Posterior cingulate gyrus (tissue), 11 donors: ENCODE data around the gene MED16.
A peak's percentile ranks its signal among the peaks of the same experiment; 100 is the strongest.
"Not testable (repeated sequence)": the region's sequence is repeated elsewhere in the genome, so short reads cannot be mapped to it uniquely, and the experiment has no call there.

ENCODE experiments used
- DNase-seq, 10 donors: peaks; one replicate each; pipeline versions ENCODE4 v3.0.0 to v3.0.0-alpha.2; 2020 to 2021; ENCODE audit warnings: mixed read lengths in 3 of 10
- intact Hi-C: fragments of 100-400 bp; cut with DNase I; formaldehyde crosslinking; loops from one replicate; pipeline ENCODE4 v1.15.1; 2023

Gene MED16

DNA sequence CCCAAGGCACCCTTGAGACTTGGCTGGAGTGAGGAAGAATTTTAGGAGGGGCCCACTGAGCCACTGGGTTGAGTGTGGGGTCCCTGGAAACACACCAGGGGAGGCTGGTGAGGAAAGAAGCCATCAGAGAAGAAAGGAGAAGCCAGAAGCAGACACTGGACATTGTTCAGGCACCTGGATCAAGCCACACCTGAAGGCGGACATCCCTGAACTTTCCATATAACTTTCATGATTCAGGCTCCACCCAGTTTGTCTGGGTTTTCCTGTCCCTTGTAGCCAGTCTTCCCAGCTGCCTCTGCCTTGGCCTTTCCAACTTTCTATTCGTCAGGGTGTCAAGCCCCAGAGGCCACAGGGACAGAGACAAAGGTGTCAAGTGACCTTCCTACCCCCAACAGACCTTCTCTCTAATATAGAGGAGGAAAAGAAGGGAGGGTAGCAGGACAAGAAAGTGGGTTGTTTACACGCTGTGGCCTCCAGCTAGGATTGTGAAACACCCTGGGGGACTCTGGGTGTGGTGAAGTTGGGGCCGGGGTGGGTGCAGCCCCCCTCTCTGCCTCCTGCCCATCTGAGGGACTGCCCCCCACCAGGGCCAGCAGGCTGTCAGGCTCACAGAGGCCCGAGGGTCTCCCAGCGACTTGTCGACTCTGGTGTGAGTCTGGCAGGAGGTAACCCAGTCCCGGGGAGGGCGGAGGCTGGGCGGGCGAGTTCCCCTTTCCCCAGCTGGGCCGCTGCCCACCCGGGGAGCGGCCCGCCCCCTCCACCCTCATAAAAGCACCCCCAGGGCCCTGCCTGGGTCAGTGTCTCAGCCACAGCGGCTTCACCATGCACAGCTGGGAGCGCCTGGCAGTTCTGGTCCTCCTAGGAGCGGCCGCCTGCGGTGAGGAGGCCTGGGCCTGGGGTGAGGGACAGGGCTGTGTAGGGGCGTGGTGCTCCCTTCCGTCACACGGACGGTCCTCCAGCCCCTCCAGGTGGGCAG, 33.8 kb downstream of the MED16 start, which contains the start of gene CFD:
Gene CFD (plus strand): TSS at position 797 of the 976 bp plus-strand sequence. CDS start 26 bp downstream, at position 823.
- no peak for DNase-seq
- intact Hi-C loops = no loop called here

DNA sequence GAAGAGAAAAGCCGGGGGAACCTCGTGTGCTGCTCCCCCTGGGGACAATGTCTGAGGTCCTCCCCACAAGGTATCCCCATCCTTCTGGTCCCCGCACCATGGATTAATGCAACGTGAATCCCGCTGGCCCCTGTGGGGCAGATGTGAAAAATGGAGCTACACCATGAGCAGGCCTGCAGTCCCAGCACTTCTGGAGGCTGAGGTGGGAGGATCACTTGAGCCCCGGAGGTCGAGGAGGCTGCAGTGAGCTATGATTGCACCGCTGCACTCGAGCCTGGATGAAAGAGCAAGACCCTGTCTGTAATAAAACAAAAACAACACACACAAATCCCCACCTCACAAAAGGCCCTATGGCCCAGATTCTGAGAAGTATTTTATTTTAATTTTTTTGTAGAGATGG, 34.7 kb downstream of the MED16 start:
- intact Hi-C loops = no loop called here
- DNase-seq = no peak

DNA sequence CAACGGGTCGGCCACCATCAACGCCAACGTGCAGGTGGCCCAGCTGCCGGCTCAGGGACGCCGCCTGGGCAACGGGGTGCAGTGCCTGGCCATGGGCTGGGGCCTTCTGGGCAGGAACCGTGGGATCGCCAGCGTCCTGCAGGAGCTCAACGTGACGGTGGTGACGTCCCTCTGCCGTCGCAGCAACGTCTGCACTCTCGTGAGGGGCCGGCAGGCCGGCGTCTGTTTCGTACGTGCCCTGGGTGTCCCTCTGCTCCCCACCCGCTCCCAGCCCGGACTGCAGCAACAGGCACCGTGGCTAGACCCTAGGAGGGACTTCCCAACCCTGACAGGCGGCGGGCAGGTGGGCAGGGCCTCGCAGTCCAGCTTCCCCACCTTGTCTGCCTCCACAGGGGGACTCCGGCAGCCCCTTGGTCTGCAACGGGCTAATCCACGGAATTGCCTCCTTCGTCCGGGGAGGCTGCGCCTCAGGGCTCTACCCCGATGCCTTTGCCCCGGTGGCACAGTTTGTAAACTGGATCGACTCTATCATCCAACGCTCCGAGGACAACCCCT, 37.3 kb downstream of the MED16 start:
- DNase-seq = no peak
- intact Hi-C loops = no loop called here

DNA sequence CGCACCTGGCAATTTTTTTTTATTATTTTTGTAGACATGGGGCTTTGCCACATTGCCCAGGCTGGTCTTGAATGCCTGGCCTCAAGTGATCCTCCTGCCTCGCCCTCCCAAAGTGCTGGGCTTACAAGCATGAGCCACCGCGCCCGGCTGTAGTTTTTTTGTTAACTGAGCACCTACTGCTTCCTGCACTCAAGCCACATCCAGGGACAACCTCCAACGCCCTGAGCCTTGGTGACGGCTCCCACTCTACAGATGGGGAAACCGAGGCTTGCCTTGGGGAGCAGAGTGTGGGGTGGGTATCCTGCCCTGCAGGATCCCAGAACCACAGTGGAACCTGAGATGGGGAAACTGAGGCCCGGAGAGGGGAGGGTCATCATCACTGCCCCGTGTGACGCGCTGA, 37.8 kb downstream of the MED16 start:
- intact Hi-C loops = no loop called here
- DNase-seq = no peak

DNA sequence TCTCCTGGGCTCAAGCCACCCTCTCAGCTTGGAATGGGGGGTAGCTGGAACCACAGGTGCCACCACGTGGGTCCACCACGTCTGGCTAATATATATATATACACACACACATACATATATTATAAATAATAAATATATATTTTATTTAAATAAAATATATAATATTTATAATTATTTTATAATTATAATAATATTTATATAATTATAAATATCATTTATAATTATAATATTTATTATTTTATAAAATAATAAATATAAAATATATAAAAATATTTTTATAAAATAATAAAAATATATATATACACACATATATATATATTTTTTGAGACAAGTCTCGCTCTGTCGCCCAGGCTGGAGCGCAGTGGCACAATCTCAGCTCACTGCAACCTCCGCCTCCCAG, 38.4 kb downstream of the MED16 start:
- no peak for DNase-seq
- intact Hi-C loops = no loop called here

DNA sequence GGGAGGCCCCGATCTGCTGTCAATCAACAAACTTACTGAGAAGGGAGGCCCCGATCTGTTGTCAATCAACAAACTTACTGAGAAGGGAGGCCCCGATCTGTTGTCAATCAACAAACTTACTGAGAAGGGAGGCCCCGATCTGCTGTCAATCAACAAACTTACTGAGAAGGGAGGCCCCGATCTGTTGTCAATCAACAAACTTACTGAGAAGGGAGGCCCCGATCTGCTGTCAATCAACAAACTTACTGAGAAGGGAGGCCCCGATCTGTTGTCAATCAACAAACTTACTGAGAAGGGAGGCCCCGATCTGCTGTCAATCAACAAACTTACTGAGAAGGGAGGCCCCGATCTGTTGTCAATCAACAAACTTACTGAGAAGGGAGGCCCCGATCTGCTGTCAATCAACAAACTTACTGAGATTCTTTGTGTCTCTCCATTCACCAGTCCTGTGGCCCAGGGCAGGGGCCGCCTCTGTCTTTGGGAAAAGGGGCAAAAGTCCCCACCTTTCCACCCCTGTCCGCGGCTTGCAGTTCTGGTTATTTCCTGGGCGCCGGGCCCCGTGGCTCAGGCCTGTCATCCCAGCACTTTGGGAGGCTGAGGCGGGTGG, 39.3 kb downstream of the MED16 start:
- intact Hi-C loops, DNase-seq: not testable (repeated sequence)

DNA sequence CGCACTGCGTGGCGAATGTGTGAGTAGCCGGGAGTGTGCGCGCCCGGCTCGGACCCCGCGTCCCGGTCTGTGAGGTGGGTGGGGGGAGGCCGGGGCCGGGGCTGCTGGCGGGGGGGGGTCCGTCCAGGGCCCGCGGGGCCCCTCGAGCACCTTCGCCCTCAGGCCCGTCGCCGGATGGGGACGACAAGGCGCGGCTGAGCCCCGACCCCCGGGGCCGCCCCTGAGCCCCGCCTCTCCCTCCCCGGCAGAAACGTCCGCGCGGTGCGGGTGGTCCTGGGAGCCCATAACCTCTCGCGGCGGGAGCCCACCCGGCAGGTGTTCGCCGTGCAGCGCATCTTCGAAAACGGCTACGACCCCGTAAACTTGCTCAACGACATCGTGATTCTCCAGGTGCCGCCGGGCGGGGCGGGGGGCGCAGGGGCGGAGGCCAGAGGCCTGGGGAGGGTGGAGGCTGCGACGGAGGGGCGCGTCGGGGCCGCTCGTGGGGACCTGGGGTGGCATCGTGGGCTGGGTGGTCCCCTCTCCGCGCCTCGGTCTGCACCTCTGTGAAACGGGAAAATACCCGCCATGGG, 39.9 kb downstream of the MED16 start:
- DNase-seq = no peak
- intact Hi-C loops = no loop called here

DNA sequence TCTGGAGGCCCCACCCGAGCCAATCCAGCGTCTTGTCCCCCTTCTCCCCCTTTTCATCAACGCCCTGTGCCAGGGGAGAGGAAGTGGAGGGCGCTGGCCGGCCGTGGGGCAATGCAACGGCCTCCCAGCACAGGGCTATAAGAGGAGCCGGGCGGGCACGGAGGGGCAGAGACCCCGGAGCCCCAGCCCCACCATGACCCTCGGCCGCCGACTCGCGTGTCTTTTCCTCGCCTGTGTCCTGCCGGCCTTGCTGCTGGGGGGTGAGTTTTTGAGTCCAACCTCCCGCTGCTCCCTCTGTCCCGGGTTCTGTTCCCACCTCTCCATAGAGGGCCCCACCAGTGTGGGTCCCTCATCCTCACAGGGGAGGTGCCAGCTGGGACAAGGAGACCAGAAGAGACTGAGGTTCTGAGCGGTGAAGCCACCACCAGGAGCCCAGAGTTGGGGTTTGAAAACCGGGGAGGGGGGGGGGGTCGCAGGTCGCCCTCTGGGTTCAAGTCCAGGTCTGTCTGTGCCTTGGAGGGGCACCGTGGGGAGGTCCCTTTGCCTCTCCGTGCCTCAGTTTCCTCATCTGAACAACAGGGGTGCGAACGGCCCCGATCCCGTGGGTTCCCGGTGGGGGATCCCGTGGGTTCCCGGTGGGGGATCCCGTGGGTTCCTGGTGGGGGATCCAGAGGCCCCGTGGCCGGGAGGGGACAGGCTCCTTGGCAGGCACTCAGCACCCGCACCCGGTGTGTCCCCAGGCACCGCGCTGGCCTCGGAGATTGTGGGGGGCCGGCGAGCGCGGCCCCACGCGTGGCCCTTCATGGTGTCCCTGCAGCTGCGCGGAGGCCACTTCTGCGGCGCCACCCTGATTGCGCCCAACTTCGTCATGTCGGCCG, 40.6 kb downstream of the MED16 start, which contains the start of gene ELANE:
Gene ELANE (plus strand): TSS at position 168 of the 878 bp plus-strand sequence. CDS start 26 bp downstream, at position 194.
- intact Hi-C loops = no loop called here
- DNase-seq = no peak

DNA sequence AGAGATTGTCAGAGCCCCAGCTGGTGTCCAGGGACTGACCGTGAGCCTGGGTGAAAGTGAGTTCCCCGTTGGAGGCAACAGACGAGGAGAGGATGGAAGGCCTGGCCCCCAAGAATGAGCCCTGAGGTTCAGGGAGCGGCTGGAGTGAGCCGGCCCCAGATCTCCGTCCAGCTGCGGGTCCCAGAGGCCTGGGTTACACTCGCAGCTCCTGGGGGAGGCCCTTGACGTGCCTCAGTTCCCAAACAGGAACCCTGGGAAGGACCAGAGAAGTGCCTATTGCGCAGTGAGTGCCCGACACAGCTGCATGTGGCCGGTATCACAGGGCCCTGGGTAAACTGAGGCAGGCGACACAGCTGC, 42.0 kb downstream of the MED16 start:
- intact Hi-C loops = no loop called here
- no peak for DNase-seq

DNA sequence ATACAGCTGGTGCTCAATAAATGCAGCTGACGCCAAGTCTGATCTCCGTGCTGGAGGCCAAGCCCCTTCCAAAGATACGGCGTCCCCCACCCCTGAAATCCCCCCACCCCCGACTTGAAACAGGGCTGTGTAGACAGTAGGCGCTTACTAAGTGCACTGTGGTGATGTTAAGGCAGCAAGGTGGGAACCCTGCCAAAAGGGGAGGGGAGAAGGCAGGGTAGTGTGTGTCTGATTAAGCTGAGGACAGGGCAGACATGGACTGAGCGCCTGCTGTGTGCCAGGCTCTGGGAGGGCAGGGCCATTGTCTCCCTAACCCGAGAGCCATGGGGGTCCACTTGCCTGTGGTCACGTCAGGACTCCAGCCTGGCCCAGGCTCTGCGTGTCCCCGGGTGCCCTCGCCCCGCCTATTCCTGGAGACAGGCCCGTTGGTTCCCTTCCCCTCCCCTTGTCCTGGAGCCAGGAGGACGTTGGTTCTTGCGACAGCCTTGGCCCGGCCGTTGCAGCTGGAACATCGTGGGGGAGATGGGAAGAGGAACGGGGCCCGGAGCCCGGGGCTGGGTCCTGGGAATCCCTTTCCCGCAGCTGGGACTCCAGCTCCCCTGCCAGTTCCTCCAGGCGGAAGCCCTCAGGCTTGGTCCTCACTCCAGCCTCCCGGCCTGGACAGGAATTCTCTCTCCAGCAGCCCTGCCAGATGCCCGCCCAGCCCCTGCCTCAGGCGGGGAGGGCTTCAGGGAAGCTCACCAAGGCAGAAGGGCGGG, 42.6 kb downstream of the MED16 start:
- intact Hi-C loops = no loop called here
- DNase-seq = peak in 3 of 10 donors; percentile 42 to 80 (median 50)

DNA sequence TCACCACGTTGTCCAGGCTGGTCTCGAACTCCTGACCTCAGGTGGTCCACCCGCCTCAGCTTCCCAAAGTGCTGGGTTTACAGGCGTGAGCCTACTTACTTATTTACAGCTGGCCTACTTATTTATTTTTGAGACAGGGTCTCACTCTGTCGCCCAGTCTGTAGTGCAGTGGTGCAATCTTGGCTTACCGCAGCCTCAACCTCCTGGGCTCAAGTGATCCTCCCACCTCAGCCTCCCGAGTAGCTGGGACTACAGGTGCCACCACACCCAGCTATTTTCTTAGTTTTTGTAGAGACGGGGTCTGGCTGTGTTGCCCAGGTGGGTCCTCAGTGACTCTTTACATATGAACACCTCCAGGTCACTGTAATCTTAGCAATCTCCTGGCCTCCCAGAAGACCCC, 43.8 kb downstream of the MED16 start:
- DNase-seq, intact Hi-C loops: not testable (repeated sequence)

DNA sequence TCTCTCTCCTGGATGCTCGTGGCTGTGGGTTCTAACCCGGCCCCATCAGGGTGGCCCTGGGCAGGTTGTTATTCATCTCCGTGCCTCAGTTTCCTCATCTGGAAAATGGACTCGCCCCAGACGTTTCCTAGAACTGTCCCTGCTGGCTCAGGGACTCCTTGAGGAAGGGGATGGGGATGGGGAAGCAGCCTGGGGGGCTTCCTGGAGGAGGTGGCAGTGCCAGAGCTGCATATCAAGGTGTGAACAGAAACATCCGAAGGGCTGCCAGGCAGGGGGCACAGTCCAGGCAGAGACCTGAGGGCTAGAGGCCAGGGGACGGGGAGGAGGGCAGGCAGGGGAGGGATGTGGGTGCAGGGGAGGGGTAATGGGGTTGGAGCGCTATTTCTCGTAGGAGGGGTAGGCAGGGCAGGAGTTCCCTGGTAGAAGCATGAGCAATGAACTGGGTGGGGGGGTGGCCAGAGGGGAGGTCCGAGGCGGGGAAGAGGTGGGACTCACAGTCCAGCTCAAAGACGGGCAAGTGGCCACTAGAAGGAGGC, 44.5 kb downstream of the MED16 start:
- intact Hi-C loops = no loop called here
- DNase-seq = no peak

DNA sequence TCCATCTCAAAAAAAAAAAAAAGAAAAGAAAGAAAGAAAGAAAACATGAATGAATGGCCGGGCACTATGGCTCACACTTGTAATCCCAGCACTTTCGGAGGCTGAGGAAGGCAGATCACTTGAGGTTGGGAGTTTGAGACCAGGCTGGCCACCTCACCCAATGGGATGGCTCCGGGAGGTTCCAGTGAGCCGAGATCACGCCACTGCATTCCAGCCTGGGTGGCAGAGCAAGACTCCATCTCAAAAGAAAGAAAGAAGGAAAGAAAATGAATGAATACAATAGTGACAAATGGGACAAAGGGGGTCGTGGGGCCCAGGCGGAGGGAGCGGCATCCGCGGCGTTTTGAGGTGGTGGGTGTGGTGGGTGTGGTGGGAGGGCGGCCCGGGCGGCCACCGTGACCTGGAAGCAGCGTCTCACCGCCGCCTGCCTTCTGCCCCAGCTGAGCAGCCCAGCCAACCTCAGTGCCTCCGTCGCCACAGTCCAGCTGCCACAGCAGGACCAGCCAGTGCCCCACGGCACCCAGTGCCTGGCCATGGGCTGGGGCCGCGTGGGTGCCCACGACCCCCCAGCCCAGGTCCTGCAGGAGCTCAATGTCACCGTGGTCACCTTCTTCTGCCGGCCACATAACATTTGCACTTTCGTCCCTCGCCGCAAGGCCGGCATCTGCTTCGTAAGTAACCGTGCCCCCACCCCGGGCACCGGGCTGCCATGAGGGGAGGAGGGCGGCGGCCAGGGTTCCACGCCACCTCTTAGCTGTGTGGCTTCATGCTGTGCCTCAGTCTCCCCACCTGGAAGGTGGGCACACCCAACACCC, 47.1 kb downstream of the MED16 start:
- intact Hi-C loops = no loop called here
- DNase-seq = no peak

DNA sequence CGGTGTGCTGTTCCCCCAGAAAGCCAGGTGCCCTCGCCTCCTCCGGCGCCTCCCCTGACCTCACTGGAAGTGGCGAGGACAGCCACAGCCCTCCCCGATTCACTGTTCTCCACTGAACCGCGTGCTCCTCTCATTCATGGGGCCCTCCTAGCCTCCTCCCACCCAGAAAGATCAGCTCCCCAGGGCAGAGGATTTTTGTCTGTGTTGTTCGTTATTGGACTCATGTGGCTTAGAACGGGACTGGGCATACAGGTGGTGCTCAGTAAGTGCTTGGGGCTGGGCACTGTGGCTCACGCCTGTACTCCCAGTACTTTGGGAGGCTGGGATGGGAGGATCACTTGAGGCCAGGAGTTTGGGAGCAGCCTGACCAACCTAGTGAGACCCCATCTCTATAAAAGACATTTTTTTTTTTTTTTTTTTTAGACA, 48.4 kb downstream of the MED16 start:
- intact Hi-C loops = no loop called here
- no peak for DNase-seq

DNA sequence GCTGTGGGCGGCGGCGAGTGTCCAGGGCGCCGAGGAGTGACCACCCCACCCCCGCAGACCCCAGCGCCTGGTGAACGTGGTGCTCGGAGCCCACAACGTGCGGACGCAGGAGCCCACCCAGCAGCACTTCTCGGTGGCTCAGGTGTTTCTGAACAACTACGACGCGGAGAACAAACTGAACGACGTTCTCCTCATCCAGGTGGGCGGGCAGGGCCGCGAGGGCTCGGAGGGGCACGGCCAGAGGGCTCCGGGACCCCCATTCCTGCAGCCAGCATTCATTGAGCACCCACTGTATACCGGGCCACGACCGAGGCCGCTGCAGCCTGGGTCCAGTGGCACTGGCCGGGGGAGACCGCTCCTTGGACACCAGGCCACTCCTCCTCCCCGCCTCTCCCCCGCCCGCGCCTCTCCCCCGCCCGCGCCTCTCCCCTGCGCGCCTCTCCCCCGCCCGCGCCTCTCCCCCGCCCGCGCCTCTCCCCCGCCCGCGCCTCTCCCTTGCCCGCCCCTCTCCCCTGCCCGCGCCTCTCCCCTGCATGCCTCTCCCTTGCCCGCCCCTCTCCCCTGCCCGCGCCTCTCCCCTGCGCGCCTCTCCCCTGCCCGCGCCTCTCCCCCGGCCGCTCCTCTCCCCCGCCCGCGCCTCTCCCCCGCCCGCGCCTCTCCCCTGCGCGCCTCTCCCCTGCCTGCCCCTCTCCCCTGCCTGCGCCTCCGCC, 49.0 kb downstream of the MED16 start:
- peak in 1 of 10 donors; percentile 50 for DNase-seq
- intact Hi-C loops = no loop called here

DNA sequence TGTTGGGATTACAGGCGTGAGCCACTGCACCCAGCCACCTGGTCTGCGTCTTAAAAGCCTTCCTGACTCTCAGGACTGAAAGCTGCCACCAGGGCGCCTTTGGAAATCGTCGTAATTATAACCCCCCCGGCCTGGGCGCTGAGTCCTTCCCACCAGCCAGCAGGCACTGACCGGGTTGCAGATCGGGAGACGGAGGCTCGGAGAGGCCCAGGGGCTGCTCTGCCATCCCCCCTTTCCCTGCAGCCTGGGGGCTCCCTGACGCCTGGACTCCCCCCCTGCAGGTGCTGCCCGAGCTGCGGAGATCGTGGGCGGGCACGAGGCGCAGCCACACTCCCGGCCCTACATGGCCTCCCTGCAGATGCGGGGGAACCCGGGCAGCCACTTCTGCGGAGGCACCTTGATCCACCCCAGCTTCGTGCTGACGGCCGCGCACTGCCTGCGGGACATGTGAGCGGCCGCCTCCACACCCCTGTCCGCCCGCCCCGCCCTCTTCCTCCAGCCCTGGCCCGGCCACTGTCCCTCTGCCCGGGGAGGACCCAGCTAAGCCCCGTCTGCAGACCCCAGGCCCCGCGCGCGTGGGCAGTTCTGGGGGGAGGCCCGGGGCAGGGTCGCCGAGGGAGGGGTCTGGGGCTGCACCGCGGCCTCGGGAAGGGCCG, 49.7 kb downstream of the MED16 start:
- intact Hi-C loops = no loop called here
- no peak for DNase-seq

DNA sequence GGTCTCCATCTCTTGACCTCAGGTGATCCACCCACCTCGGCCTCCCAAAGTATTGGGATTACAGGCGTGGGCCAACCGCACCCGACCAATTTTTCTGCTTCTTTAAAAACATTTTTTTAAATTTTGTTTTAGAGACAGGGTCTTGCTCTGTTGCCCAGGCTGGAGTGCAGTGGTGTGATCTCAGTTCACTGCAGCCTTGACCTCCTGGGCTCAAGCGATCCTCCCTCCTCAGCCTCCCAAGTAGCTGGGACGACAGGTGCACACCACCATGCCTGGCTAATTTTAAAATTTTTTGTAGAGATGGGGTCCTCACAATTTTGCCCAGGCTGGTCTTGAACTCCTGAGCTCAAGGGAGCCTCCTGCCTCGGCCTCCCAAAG, 50.2 kb downstream of the MED16 start:
- DNase-seq, intact Hi-C loops: not testable (repeated sequence)
